WTC11 (cell line): ENCODE results near the gene RRAS.

Experiments
- AR ChIP-seq: fragments of 250-450 bp; sonication (Bioruptor Pico); IDR thresholded peaks from 2 replicates; pipeline ENCODE4 v1.9.0; 2021; ENCODE audit warnings: mild to moderate bottlenecking
- TF ChIP-seq, protein P1 (sequence below): fragments of 200-600 bp; IDR thresholded peaks from 2 replicates; pipeline ENCODE4 v1.8.0; 2022; ENCODE audit warnings: antibody characterized with exemption
- TF ChIP-seq, protein P2 (sequence below): sonication (generic); formaldehyde crosslinking; IDR thresholded peaks from 2 replicates; pipeline ENCODE4 v1.8.0; 2022; ENCODE audit warnings: mild to moderate bottlenecking, missing genetic modification reagents

GRCh38 chr19:49683814-49684250 is 43.9 kb upstream of the RRAS start:
- TF ChIP-seq AR (CRISPR knock-in tag) = no peak
- TF ChIP-seq, protein P1, sequence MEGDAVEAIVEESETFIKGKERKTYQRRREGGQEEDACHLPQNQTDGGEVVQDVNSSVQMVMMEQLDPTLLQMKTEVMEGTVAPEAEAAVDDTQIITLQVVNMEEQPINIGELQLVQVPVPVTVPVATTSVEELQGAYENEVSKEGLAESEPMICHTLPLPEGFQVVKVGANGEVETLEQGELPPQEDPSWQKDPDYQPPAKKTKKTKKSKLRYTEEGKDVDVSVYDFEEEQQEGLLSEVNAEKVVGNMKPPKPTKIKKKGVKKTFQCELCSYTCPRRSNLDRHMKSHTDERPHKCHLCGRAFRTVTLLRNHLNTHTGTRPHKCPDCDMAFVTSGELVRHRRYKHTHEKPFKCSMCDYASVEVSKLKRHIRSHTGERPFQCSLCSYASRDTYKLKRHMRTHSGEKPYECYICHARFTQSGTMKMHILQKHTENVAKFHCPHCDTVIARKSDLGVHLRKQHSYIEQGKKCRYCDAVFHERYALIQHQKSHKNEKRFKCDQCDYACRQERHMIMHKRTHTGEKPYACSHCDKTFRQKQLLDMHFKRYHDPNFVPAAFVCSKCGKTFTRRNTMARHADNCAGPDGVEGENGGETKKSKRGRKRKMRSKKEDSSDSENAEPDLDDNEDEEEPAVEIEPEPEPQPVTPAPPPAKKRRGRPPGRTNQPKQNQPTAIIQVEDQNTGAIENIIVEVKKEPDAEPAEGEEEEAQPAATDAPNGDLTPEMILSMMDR = no peak
- TF ChIP-seq, protein P2, sequence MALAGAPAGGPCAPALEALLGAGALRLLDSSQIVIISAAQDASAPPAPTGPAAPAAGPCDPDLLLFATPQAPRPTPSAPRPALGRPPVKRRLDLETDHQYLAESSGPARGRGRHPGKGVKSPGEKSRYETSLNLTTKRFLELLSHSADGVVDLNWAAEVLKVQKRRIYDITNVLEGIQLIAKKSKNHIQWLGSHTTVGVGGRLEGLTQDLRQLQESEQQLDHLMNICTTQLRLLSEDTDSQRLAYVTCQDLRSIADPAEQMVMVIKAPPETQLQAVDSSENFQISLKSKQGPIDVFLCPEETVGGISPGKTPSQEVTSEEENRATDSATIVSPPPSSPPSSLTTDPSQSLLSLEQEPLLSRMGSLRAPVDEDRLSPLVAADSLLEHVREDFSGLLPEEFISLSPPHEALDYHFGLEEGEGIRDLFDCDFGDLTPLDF = no peak
